Astrocyte (in vitro differentiated cells and primary cell): ENCODE results near the gene AKT3. TPM values are rescaled to one million over a fixed set of nuclear protein-coding genes. Genes with fewer than 3 reads are reported as not detected.

ENCODE experiments used
- DNase-seq: peaks from one replicate; pipeline ENCODE4 v3.0.0-alpha.2; 2010; ENCODE audit warnings: low read depth
- FAIRE-seq: peaks from 2 replicates; lab custom pipeline; 2011; peaks lifted over from hg19 to GRCh38; lab: Jason Lieb, UNC
- H2AFZ ChIP-seq: 2 replicates; pipeline ENCODE4 v1.6.0; 2012; ENCODE audit warnings: low read depth, low read length, inconsistent platforms
- H3K27ac ChIP-seq: 2 replicates; pipeline ENCODE4 v1.5.1; 2011; ENCODE audit warnings: low read depth, low read length, inconsistent platforms
- H3K27me3 ChIP-seq: 2 replicates; pipeline ENCODE4 v1.6.0; 2011; ENCODE audit warnings: low read length, inconsistent platforms; ENCODE audit not compliant: insufficient read depth
- H3K36me3 ChIP-seq: 2 replicates; pipeline ENCODE4 v1.5.1; 2011; ENCODE audit warnings: low read length, inconsistent platforms; ENCODE audit not compliant: insufficient read depth
- H3K4me1 ChIP-seq: 2 replicates; pipeline ENCODE4 v1.5.1; 2011; ENCODE audit warnings: low read length, inconsistent platforms; ENCODE audit not compliant: insufficient read depth
- H3K4me2 ChIP-seq: 2 replicates; pipeline ENCODE4 v1.6.0; 2012; ENCODE audit warnings: low read length, inconsistent platforms
- H3K4me3 ChIP-seq: 2 replicates; pipeline ENCODE4 v1.5.1; 2011; ENCODE audit warnings: low read depth, mild to moderate bottlenecking, low read length, inconsistent platforms; ENCODE audit not compliant: insufficient read depth
- H3K79me2 ChIP-seq: 2 replicates; pipeline ENCODE4 v1.6.0; 2012; ENCODE audit warnings: mild to moderate bottlenecking, low read length, inconsistent platforms; ENCODE audit not compliant: insufficient read depth
- H3K9ac ChIP-seq: 2 replicates; pipeline ENCODE4 v1.6.0; 2012; ENCODE audit warnings: mild to moderate bottlenecking, low read length, inconsistent platforms
- H3K9me3 ChIP-seq: 2 replicates; pipeline ENCODE4 v1.5.1; 2012; ENCODE audit warnings: low read depth, mild to moderate bottlenecking, low read length, inconsistent platforms; ENCODE audit not compliant: insufficient read depth
- H4K20me1 ChIP-seq: 2 replicates; pipeline ENCODE4 v1.6.0; 2012; ENCODE audit warnings: low read length, inconsistent platforms; ENCODE audit not compliant: insufficient read depth
- H3K27ac Mint-ChIP-seq: one replicate; pipeline ENCODE4 v1.8.0; 2021; ENCODE audit warnings: mild to moderate bottlenecking, mixed read lengths; ENCODE audit not compliant: unreplicated experiment
- H3K27me3 Mint-ChIP-seq: one replicate; pipeline ENCODE4 v1.8.0; 2021; ENCODE audit warnings: low read depth, mixed read lengths; ENCODE audit not compliant: unreplicated experiment
- H3K36me3 Mint-ChIP-seq: one replicate; pipeline ENCODE4 v1.8.0; 2021; ENCODE audit warnings: low read depth, mixed read lengths; ENCODE audit not compliant: unreplicated experiment
- H3K4me1 Mint-ChIP-seq: one replicate; pipeline ENCODE4 v1.8.0; 2021; ENCODE audit warnings: low read depth, mixed read lengths; ENCODE audit not compliant: unreplicated experiment
- H3K4me3 Mint-ChIP-seq: one replicate; pipeline ENCODE4 v1.8.0; 2021; ENCODE audit warnings: mild to moderate bottlenecking, moderate library complexity, mixed read lengths; ENCODE audit not compliant: unreplicated experiment
- H3K9me3 Mint-ChIP-seq: one replicate; pipeline ENCODE4 v1.8.0; 2021; ENCODE audit warnings: mild to moderate bottlenecking, mixed read lengths; ENCODE audit not compliant: unreplicated experiment
- EZH2 ChIP-seq: IDR thresholded peaks from 2 replicates; pipeline ENCODE4 v1.6.1; 2012; ENCODE audit warnings: mild to moderate bottlenecking, low read length, inconsistent platforms; ENCODE audit not compliant: insufficient read depth
- total RNA-seq: library from RNA; stranded (reverse); gene quantifications from 2 replicates; pipeline ENCODE4 v1.2.1, GENCODE V29; 2021
- TF ChIP-seq, protein P1 (sequence below): IDR thresholded peaks from 2 replicates; pipeline ENCODE4 v1.5.1; 2011; ENCODE audit warnings: low read depth, mild to moderate bottlenecking, inconsistent platforms, low read length, moderate library complexity; ENCODE audit not compliant: insufficient read depth

The AKT3 gene
- total RNA-seq, 1 donor from 2014 or later: 64.5 TPM

DNA sequence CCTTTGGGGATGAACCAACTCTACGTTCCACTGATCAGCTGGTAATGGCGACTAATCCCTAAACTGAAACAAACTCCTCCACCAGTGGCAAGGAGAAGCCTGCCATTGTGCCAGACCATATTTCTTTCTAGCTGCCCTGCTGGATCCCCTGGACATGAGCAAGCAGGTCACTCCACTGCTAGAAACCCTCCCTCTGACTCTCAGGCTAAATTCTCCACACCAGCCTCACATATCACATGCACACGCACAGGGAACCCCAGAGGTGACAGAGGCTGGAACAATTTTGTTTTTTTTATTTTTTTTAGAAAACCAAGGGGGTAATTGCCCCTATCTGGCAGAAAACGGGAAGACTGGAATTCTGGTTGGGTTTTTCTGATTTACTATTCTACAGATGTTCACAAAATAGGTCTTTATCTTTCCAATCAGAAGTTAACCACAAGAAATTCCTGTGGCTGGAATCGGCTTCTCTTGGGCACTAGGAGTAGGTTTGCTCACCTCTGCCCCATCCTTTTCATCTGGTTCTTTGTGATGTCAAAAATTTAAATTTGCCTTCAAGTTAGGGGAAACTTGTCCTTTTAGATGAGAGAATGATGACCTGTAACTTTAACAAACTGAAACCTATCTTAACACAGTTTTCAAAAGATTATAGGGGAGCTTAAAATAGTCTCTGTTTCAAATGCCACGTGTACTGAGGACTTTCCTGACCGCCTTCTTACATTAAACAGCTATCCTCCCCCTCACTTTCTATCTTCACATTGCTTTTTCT, 336.1 kb downstream of the AKT3 start:
- DNase-seq (peak; percentile 83), FAIRE-seq (no peak)
- peak overlapping the region; percentile 18 for H3K27ac ChIP-seq
- H3K79me2 ChIP-seq: no peaks in the 10 kb centered on the region
- peak overlapping the region; percentile 9 for H3K9ac ChIP-seq
- H3K4me3 ChIP-seq: no peak overlapping the region
- H3K36me3 Mint-ChIP-seq: peaks cover 22% of the 10 kb centered on the region
- H3K36me3 ChIP-seq: peaks cover 5% of the 10 kb centered on the region
- H3K27me3 ChIP-seq: no peaks in the 10 kb centered on the region
- no peak overlapping the region for H2AFZ ChIP-seq
- peak overlapping the region; percentile 28 for H3K4me3 Mint-ChIP-seq
- H3K4me1 ChIP-seq: peaks cover 12% of the 10 kb centered on the region
- H3K27ac Mint-ChIP-seq: peak overlapping the region; percentile 77
- no peaks in the 10 kb centered on the region for H3K9me3 ChIP-seq
- H4K20me1 ChIP-seq: no peaks in the 10 kb centered on the region
- no peaks in the 10 kb centered on the region for H3K27me3 Mint-ChIP-seq
- TF ChIP-seq, protein P1, sequence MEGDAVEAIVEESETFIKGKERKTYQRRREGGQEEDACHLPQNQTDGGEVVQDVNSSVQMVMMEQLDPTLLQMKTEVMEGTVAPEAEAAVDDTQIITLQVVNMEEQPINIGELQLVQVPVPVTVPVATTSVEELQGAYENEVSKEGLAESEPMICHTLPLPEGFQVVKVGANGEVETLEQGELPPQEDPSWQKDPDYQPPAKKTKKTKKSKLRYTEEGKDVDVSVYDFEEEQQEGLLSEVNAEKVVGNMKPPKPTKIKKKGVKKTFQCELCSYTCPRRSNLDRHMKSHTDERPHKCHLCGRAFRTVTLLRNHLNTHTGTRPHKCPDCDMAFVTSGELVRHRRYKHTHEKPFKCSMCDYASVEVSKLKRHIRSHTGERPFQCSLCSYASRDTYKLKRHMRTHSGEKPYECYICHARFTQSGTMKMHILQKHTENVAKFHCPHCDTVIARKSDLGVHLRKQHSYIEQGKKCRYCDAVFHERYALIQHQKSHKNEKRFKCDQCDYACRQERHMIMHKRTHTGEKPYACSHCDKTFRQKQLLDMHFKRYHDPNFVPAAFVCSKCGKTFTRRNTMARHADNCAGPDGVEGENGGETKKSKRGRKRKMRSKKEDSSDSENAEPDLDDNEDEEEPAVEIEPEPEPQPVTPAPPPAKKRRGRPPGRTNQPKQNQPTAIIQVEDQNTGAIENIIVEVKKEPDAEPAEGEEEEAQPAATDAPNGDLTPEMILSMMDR: no peak
- TF ChIP-seq EZH2: no peak
- peaks cover 3% of the 10 kb centered on the region for H3K9me3 Mint-ChIP-seq
- H3K4me1 Mint-ChIP-seq: peaks cover 24% of the 10 kb centered on the region
- H3K4me2 ChIP-seq: peak overlapping the region; percentile 58

DNA sequence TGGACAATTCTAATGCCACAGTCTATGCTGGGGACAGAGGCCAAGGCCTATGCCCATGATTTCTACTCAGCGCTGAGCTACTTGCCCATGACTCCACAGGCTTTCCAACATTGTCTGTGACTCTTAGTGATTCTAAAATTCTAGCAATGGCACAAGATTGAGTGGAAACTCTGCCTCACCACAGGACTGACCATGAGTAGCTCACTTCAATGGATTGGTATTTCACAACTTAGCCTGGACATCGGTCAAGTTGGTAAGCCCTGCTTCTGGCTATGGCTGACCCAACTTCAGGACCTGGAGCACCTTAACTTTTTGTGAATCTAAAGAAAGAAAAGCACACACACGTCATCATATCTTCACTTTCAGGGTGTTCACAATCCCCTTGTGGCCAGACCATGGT, 339.1 kb downstream of the AKT3 start:
- H3K9me3 Mint-ChIP-seq: peaks cover 1% of the 10 kb centered on the region

More for the DNA sequence above, 339.1 kb downstream of the AKT3 start:
- no peak overlapping the region for H3K4me3 ChIP-seq
- no peak overlapping the region for H3K27ac ChIP-seq
- FAIRE-seq (no peak), DNase-seq (no peak)
- no peaks in the 10 kb centered on the region for H3K27me3 ChIP-seq
- no peaks in the 10 kb centered on the region for H3K9me3 ChIP-seq
- no peaks in the 10 kb centered on the region for H4K20me1 ChIP-seq
- no peak overlapping the region for H3K4me3 Mint-ChIP-seq
- H3K9ac ChIP-seq: no peak overlapping the region
- TF ChIP-seq, protein P1: no peak
- TF ChIP-seq EZH2: no peak
- no peaks in the 10 kb centered on the region for H3K27me3 Mint-ChIP-seq
- no peak overlapping the region for H3K4me2 ChIP-seq
- no peaks in the 10 kb centered on the region for H3K79me2 ChIP-seq
- H3K36me3 ChIP-seq: peaks cover 5% of the 10 kb centered on the region
- no peak overlapping the region for H2AFZ ChIP-seq
- H3K4me1 ChIP-seq: peaks cover 12% of the 10 kb centered on the region
- H3K27ac Mint-ChIP-seq: no peak overlapping the region
- peaks cover 25% of the 10 kb centered on the region for H3K36me3 Mint-ChIP-seq
- H3K4me1 Mint-ChIP-seq: peaks cover 37% of the 10 kb centered on the region
